GM23338 (cell line): ENCODE results near the gene CSKMT. TPM values are rescaled to one million over a fixed set of nuclear protein-coding genes. Genes with fewer than 3 reads are reported as not detected.
A peak's percentile ranks its signal among the peaks of the same experiment; 100 is the strongest.

Experiments
- ATAC-seq: fragments of 200-7000 bp; cut with Tn5 transposase; 3 replicates; pipeline ENCODE4 v1.9.1; 2020
- DNase-seq: peaks from one replicate; pipeline ENCODE4 v3.0.0-alpha.2; 2015; ENCODE audit warnings: low spot score
- H2AFZ ChIP-seq: fragments of 200-600 bp; sonication (generic); 2 replicates; pipeline ENCODE4 v1.8.0; 2016; ENCODE audit warnings: antibody characterized with exemption, mild to moderate bottlenecking, moderate library complexity
- H3F3A ChIP-seq: fragments of 200-600 bp; sonication (generic); replicated peaks from 2 replicates; pipeline ENCODE4 v1.8.0; 2017; ENCODE audit warnings: antibody characterized with exemption, mixed run types, low read depth
- H3K27ac ChIP-seq: fragments of 200-600 bp; sonication (generic); 2 replicates; pipeline ENCODE4 v1.6.1; 2016; ENCODE audit warnings: low read depth
- H3K27me3 ChIP-seq: fragments of 200-600 bp; sonication (generic); 2 replicates; pipeline ENCODE4 v1.8.0; 2016; ENCODE audit warnings: mild to moderate bottlenecking, mixed run types, moderate library complexity; ENCODE audit not compliant: insufficient read depth
- H3K36me3 ChIP-seq: fragments of 200-600 bp; sonication (generic); 2 replicates; pipeline ENCODE4 v1.8.0; 2016; ENCODE audit warnings: mild to moderate bottlenecking; ENCODE audit not compliant: insufficient read depth
- H3K4me1 ChIP-seq: fragments of 200-600 bp; sonication (generic); 2 replicates; pipeline ENCODE4 v1.8.0; 2016; ENCODE audit warnings: mild to moderate bottlenecking, moderate library complexity; ENCODE audit not compliant: insufficient read depth
- H3K4me2 ChIP-seq: fragments of 200-600 bp; sonication (generic); 2 replicates; pipeline ENCODE4 v1.7.1; 2017; ENCODE audit warnings: mixed run types
- H3K4me3 ChIP-seq: fragments of 200-600 bp; sonication (generic); 2 replicates; pipeline ENCODE4 v1.6.1; 2016; ENCODE audit warnings: mixed run types
- H3K79me2 ChIP-seq: fragments of 200-600 bp; sonication (generic); replicated peaks from 2 replicates; pipeline ENCODE4 v1.8.0; 2017; ENCODE audit warnings: mild to moderate bottlenecking; ENCODE audit not compliant: insufficient read depth
- H3K9me2 ChIP-seq: fragments of 200-600 bp; sonication (generic); 2 replicates; pipeline ENCODE4 v1.8.0; 2017; ENCODE audit not compliant: insufficient read depth
- H4K20me1 ChIP-seq: fragments of 200-600 bp; sonication (generic); replicated peaks from 2 replicates; pipeline ENCODE4 v1.8.0; 2017; ENCODE audit warnings: mild to moderate bottlenecking; ENCODE audit not compliant: insufficient read depth
- H3K27ac Mint-ChIP-seq: 2 replicates; pipeline ENCODE4 v1.8.0; 2020; ENCODE audit warnings: inconsistent platforms, mild to moderate bottlenecking, moderate library complexity, mixed read lengths
- H3K27me3 Mint-ChIP-seq: 3 replicates; pipeline ENCODE4 v1.8.0; 2022; ENCODE audit warnings: low read depth, mild to moderate bottlenecking, moderate library complexity, mixed read lengths, inconsistent platforms; ENCODE audit not compliant: insufficient read depth, poor library complexity
- H3K36me3 Mint-ChIP-seq: 3 replicates; pipeline ENCODE4 v1.8.0; 2021; ENCODE audit warnings: low read depth, mild to moderate bottlenecking, inconsistent platforms, moderate library complexity, mixed read lengths
- H3K4me1 Mint-ChIP-seq: 3 replicates; pipeline ENCODE4 v1.8.0; 2020; ENCODE audit warnings: mild to moderate bottlenecking, inconsistent platforms, mixed read lengths
- H3K4me3 Mint-ChIP-seq: 3 replicates; pipeline ENCODE4 v1.8.0; 2021; ENCODE audit warnings: moderate library complexity, mild to moderate bottlenecking, inconsistent platforms, mixed read lengths
- H3K9me3 Mint-ChIP-seq: 3 replicates; pipeline ENCODE4 v1.8.0; 2020; ENCODE audit warnings: moderate library complexity, mild to moderate bottlenecking, inconsistent platforms, mixed read lengths
- POLR2AphosphoS5 ChIP-seq: IDR thresholded peaks from 2 replicates; pipeline ENCODE4 v1.6.1; 2016; ENCODE audit warnings: antibody characterized with exemption, low read depth
- ZNF114 ChIP-seq: fragments of 250-450 bp; sonication (Bioruptor Pico); IDR thresholded peaks from 2 replicates; pipeline ENCODE4 v1.5.0; 2020; ENCODE audit warnings: mild to moderate bottlenecking, moderate library complexity
- polyA plus RNA-seq: library from polyadenylated mRNA; unstranded; fragments of >200 nt; fragmentation: Nextera tagmentation; extraction: Ambion mirVana; gene quantifications from 2 replicates; pipeline ENCODE4 v1.2.1, GENCODE V29; 2016
- total RNA-seq: library from RNA; depleted of rRNA; stranded (reverse); fragments of >200 nt; shearing (Covaris generic); gene quantifications from 2 replicates; pipeline ENCODE4 v1.2.3, GENCODE V29; 2014
- TF ChIP-seq, protein P1 (sequence below): fragments of 250-450 bp; sonication (Bioruptor Pico); IDR thresholded peaks from 2 replicates; pipeline ENCODE4 v1.5.0; 2020; ENCODE audit warnings: mild to moderate bottlenecking, moderate library complexity
- TF ChIP-seq, protein P2 (sequence below), 2 experiments: fragments of 200-600 bp in 1 of 2; sonication (generic) in 1 of 2; conservative IDR thresholded peaks; 2 replicates each; pipeline versions ENCODE4 v1.5.1 to v1.6.1; 2016 to 2017; ENCODE audit warnings: antibody characterized with exemption in 2 of 2, low read depth in 2 of 2, mild to moderate bottlenecking in 2 of 2, moderate library complexity in 1 of 2
- TF ChIP-seq, protein P3 (sequence below): IDR thresholded peaks from one replicate; pipeline ENCODE4 v1.6.1; 2018; ENCODE audit warnings: antibody characterized with exemption; ENCODE audit not compliant: unreplicated experiment

The CSKMT gene
- total and polyA plus RNA-seq, 2 experiments from 2014 or later, result 8.0 to 25.6 TPM

DNA sequence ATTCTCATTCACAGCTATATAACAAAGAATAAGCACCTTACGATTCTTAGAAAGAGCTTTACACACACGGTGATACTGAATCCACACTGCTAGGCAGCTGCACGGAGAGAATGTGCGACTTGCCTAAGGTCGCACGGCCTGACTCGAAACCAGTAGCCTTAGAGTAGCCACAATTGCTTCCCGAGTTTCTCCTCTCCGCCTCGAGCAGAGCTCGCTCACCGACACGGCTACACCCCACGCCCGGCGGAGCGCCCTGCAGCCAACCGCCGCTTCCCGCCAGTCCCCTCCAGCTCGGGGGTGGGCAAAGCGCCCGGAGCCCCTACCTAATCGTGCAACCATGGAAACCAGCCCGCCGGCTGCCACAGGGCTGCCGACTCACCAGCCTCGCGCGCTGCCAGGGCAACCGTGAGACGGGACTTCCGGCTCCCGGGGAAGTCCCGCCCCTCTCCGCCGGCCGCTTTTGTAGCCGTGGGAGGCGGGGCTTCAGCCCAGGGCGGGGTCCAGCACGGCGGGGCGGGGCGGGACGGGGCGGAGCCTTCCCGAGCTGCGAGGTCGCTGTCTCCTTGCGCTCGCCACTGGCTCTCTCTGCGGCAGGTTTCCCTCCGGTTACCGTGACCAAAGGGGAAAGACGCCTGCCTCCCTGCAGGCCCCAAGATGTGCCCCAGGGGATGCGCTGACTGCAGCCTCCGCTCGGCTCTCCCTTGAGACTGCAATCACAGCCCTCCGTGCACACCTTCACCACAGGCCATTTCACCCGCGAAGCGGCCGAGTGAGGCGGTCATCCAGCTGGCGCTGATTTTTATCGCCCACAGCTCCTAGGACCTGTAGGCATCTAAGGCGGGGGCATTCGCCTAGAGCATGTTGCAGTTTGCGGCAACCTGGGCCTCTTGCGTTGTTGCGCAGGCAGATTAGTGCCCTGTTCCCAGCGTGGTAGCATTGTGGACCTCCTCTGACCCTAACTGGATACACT lies 41.1 kb downstream of the CSKMT start:
- peaks cover 9% of the 10 kb centered on the region for H3K79me2 ChIP-seq
- Mint-ChIP-seq H3K27ac (peak overlapping the region; percentile 98), H3K4me1 (peaks cover 36% of the 10 kb centered on the region), H3K4me3 (peak overlapping the region; percentile 92), H3K36me3 (peaks cover 38% of the 10 kb centered on the region), H3K27me3 (peaks cover 27% of the 10 kb centered on the region), H3K9me3 (no peaks in the 10 kb centered on the region)
- H3K27me3 ChIP-seq, result no peaks in the 10 kb centered on the region
- peaks cover 28% of the 10 kb centered on the region for H3K4me1 ChIP-seq
- peak overlapping the region; percentile 65 for H3K4me3 ChIP-seq
- peak overlapping the region; percentile 87; the same call in 1 of the 2 replicates for H2AFZ ChIP-seq
- H3K9me2 ChIP-seq, result no peaks in the 10 kb centered on the region
- no peaks in the 10 kb centered on the region for H4K20me1 ChIP-seq
- DNase-seq, result peak; percentile 97
- H3F3A ChIP-seq, result peaks cover 46% of the 10 kb centered on the region
- ATAC-seq, result peak; percentile 49
- peak overlapping the region; percentile 74 for H3K27ac ChIP-seq
- peaks cover 12% of the 10 kb centered on the region for H3K36me3 ChIP-seq
- TF ChIP-seq, protein P1, sequence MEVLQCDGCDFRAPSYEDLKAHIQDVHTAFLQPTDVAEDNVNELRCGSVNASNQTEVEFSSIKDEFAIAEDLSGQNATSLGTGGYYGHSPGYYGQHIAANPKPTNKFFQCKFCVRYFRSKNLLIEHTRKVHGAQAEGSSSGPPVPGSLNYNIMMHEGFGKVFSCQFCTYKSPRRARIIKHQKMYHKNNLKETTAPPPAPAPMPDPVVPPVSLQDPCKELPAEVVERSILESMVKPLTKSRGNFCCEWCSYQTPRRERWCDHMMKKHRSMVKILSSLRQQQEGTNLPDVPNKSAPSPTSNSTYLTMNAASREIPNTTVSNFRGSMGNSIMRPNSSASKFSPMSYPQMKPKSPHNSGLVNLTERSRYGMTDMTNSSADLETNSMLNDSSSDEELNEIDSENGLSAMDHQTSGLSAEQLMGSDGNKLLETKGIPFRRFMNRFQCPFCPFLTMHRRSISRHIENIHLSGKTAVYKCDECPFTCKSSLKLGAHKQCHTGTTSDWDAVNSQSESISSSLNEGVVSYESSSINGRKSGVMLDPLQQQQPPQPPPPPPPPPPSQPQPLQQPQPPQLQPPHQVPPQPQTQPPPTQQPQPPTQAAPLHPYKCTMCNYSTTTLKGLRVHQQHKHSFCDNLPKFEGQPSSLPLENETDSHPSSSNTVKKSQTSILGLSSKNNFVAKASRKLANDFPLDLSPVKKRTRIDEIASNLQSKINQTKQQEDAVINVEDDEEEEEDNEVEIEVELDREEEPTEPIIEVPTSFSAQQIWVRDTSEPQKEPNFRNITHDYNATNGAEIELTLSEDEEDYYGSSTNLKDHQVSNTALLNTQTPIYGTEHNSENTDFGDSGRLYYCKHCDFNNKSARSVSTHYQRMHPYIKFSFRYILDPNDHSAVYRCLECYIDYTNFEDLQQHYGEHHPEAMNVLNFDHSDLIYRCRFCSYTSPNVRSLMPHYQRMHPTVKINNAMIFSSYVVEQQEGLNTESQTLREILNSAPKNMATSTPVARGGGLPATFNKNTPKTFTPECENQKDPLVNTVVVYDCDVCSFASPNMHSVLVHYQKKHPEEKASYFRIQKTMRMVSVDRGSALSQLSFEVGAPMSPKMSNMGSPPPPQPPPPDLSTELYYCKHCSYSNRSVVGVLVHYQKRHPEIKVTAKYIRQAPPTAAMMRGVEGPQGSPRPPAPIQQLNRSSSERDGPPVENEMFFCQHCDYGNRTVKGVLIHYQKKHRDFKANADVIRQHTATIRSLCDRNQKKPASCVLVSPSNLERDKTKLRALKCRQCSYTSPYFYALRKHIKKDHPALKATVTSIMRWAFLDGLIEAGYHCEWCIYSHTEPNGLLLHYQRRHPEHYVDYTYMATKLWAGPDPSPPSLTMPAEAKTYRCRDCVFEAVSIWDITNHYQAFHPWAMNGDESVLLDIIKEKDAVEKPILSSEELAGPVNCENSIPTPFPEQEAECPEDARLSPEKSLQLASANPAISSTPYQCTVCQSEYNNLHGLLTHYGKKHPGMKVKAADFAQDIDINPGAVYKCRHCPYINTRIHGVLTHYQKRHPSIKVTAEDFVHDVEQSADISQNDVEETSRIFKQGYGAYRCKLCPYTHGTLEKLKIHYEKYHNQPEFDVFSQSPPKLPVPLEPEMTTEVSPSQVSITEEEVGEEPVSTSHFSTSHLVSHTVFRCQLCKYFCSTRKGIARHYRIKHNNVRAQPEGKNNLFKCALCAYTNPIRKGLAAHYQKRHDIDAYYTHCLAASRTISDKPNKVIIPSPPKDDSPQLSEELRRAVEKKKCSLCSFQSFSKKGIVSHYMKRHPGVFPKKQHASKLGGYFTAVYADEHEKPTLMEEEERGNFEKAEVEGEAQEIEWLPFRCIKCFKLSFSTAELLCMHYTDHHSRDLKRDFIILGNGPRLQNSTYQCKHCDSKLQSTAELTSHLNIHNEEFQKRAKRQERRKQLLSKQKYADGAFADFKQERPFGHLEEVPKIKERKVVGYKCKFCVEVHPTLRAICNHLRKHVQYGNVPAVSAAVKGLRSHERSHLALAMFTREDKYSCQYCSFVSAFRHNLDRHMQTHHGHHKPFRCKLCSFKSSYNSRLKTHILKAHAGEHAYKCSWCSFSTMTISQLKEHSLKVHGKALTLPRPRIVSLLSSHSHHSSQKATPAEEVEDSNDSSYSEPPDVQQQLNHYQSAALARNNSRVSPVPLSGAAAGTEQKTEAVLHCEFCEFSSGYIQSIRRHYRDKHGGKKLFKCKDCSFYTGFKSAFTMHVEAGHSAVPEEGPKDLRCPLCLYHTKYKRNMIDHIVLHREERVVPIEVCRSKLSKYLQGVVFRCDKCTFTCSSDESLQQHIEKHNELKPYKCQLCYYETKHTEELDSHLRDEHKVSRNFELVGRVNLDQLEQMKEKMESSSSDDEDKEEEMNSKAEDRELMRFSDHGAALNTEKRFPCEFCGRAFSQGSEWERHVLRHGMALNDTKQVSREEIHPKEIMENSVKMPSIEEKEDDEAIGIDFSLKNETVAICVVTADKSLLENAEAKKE (CRISPR knock-in tag), result no peak
- TF ChIP-seq POLR2AphosphoS5, result peak; percentile 79
- TF ChIP-seq, protein P2, sequence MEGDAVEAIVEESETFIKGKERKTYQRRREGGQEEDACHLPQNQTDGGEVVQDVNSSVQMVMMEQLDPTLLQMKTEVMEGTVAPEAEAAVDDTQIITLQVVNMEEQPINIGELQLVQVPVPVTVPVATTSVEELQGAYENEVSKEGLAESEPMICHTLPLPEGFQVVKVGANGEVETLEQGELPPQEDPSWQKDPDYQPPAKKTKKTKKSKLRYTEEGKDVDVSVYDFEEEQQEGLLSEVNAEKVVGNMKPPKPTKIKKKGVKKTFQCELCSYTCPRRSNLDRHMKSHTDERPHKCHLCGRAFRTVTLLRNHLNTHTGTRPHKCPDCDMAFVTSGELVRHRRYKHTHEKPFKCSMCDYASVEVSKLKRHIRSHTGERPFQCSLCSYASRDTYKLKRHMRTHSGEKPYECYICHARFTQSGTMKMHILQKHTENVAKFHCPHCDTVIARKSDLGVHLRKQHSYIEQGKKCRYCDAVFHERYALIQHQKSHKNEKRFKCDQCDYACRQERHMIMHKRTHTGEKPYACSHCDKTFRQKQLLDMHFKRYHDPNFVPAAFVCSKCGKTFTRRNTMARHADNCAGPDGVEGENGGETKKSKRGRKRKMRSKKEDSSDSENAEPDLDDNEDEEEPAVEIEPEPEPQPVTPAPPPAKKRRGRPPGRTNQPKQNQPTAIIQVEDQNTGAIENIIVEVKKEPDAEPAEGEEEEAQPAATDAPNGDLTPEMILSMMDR (conservative IDR thresholded peaks at IDR 0.05; ENCODE audit: low read depth in 2 of 2), result no peak
- TF ChIP-seq, protein P3, sequence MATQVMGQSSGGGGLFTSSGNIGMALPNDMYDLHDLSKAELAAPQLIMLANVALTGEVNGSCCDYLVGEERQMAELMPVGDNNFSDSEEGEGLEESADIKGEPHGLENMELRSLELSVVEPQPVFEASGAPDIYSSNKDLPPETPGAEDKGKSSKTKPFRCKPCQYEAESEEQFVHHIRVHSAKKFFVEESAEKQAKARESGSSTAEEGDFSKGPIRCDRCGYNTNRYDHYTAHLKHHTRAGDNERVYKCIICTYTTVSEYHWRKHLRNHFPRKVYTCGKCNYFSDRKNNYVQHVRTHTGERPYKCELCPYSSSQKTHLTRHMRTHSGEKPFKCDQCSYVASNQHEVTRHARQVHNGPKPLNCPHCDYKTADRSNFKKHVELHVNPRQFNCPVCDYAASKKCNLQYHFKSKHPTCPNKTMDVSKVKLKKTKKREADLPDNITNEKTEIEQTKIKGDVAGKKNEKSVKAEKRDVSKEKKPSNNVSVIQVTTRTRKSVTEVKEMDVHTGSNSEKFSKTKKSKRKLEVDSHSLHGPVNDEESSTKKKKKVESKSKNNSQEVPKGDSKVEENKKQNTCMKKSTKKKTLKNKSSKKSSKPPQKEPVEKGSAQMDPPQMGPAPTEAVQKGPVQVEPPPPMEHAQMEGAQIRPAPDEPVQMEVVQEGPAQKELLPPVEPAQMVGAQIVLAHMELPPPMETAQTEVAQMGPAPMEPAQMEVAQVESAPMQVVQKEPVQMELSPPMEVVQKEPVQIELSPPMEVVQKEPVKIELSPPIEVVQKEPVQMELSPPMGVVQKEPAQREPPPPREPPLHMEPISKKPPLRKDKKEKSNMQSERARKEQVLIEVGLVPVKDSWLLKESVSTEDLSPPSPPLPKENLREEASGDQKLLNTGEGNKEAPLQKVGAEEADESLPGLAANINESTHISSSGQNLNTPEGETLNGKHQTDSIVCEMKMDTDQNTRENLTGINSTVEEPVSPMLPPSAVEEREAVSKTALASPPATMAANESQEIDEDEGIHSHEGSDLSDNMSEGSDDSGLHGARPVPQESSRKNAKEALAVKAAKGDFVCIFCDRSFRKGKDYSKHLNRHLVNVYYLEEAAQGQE, result no peak
- no peak for TF ChIP-seq ZNF114
- H3K4me2 ChIP-seq, result peak overlapping the region; percentile 100
